RPMI7951 (cell line): Measurements from ENCODE around the gene AEBP1. TPM values are rescaled to one million over a fixed set of nuclear protein-coding genes. Genes with fewer than 3 reads are reported as not detected.
"Not testable (repeated sequence)": the region's sequence is repeated elsewhere in the genome, so short reads cannot be mapped to it uniquely, and the experiment has no call there.

Source experiments
- DNase-seq: peaks from one replicate; pipeline ENCODE4 v3.0.0-alpha.2; 2012; ENCODE audit warnings: low read depth
- total RNA-seq: library from RNA; depleted of rRNA; stranded (reverse); fragments of >200 nt; shearing (Covaris generic); gene quantifications from 2 replicates; pipeline ENCODE4 v1.2.3, GENCODE V29; 2014

The AEBP1 gene
- total RNA-seq, 1 experiment from 2014 or later = 79.7 TPM

- DNase-seq = no peak
Observed at GRCh38 chr7:44116789-44117666, 12.9 kb downstream of the AEBP1 start.

GRCh38 chr7:44117801-44118429 is 13.8 kb downstream of the AEBP1 start:
- no peak for DNase-seq

DNA sequence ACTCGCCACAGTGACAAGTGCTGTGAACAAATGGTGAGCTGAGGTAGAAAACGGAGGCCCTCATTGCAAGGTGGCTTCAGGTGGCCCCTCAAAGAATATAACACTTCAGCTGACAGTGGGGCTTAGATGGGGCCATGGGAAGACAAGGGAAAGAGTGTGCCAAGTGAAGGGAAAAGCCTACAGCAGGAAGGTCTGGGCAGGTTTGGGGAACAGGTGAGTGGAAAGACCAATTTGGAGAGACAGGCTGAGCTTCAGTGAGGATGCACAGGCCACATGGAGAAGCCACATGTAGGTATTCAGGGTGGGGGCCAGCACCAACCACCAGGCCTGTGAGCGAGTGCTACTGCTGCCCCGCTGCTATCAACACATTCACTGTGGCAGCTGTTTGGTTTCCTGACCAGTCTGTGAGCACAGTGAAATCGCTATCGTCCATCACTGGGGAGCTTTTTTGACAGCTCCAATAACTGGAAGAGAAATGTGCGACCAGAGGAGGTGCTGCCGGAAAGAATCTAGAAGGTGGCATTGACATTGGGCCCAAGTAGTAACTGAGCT is 15.8 kb downstream of the AEBP1 start:
- DNase-seq = no peak

DNA sequence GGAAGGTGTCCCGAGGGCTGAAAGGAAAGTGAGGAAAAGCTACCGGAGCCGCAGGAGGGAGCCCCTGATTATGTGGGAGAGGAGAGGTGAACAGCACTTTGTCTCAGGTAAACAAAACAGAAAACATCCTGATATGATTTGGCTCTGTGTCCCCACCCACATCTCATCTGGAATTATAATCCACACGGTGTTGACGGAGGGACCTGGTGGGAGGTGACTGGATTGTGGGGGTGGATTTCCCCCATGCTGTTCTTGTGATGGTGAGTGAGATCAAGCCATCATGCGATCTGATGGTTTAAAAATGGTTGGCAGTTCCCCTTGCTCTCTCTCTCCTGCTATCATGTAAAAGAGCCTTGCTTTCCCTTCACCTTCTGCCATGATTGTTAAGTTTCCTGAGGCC is 16.2 kb downstream of the AEBP1 start:
- DNase-seq = no peak

DNA sequence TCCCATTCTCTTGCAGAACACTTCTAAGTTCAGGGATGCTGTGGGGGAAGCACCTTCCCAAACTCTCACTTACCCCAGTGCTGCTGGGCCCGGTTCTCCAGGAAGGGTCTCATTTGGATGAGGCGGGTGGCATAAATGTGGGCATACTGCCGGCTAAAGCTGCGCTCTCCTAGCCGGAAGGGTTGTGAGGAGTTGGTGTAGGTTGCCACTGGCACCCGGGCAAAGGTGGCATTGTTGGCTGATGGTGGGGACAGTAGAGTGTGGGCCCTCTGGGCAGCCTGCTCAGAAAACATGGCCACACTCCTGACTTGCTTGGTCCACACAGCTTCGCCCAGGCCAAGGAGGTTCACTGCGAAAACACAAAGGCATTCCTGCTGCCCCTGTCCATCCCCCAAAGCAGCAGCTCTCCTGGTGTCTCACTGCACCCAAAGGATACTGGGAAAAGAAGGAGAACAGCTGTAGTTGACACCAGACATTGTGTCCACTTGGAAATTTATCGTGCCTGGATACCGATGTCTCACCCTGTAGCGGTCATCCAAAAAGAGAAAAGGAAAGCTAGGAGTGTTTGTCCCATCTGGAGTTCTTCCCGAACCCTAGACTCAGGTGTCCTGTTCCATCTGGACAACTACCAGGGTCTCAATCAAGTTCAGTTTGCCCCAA is 17.7 kb downstream of the AEBP1 start:
- no peak for DNase-seq

GRCh38 chr7:44122529-44122928 is 18.4 kb downstream of the AEBP1 start:
- DNase-seq = no peak

- peak; percentile 98 for DNase-seq
Observed at GRCh38 chr7:44123190-44124003, 19.3 kb downstream of the AEBP1 start, which contains the start of gene POLD2. Gene POLD2, minus strand, starts transcription at chr7:44123548. Its CDS starts 1,495 bp downstream, at chr7:44122053.

DNA sequence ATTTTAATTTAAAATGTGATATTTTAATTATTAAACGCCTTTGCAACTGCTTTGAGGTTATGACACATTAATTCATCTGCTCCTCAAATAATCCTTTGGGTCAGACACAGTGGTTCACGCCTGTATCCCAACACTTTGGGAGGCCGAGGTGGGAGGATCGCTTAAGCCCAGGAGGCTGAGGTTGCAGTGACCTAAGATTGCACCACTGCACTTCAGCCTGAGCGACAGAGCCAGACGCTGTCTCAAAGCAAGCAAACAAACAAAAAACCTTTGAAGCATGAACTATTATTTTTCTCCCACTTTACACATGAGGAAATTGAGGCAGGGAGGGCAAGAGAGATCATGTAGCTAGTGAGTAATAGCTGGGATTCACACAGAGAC is 20.7 kb downstream of the AEBP1 start:
- DNase-seq = no peak

DNA sequence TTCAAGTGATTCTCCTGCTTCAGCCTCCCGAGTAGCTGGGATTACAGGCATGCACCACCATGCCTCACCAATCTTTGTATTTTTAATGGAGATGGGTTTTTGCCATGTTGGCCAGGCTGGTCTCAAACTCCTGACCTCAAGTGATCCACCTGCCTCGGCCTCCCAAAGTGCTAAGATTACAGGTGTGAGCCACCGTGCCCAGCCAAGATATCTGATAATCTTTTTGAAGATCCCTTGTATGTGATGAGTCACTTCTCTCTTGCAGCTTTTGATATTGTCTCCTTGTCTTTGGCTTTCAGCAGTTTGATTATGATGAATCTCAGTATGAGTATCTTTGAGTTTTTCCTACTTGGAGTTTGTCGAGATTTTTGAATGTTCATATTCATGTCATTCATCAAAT is 22.4 kb downstream of the AEBP1 start:
- not testable (repeated sequence) for DNase-seq

DNA sequence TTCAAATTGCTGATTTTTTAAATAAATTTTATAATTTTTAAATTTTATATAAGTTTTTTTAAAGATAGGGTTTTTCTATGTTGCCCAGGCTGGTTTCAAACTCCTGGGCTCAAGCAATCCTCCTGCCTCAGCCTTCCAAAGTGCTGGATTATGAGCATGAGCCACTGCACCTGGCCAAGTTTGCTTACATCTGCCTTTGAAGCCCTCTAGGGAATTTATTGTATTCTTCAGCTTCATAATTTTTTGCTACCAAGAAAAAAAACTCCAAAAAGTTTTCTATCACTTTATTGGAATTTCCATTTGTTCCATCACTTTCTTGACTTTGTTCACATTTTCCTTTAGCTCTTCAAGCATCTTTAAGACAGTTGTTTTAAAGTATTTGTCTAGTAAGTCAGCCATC is 23.0 kb downstream of the AEBP1 start:
- DNase-seq = no peak

DNA sequence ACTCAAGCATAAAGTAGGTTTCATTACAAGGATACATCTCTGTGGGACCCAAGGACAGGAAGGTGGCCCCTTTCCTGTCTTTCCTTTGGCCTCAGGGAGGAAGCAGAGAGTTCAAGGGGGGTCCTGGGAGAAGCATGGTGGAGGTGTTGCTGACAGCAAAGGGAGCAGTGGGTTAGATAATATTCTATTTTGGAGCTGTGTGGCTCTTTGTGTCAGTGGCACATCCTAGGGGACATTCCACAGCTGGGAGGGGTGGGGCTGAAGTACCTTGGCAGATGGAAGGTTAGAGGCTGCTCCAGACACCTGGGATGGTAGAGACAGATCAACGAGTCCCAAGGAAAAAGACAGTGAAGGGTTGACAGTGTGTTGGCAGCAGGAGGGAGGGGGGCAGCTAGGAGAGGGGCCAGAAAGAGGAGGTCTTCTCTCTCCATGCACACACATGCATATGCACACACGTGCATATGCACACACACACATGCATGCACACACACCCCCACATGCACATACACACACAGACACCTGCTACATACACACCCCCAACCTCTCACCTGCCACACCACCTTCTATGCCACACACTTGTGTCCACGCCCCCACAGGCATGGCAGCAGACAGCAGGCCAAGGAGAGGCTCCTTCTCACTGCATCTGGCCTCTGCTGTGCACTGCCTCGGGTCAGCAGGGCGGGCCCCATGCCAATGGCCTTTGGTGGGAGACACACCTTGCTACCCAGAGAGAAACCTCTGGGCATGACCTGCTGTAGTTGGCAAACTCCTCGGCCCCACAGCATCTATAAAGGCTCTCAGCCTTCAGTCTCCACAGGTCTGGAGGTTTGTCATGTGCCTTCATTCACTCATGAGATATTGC is 24.8 kb downstream of the AEBP1 start:
- DNase-seq = no peak

DNA sequence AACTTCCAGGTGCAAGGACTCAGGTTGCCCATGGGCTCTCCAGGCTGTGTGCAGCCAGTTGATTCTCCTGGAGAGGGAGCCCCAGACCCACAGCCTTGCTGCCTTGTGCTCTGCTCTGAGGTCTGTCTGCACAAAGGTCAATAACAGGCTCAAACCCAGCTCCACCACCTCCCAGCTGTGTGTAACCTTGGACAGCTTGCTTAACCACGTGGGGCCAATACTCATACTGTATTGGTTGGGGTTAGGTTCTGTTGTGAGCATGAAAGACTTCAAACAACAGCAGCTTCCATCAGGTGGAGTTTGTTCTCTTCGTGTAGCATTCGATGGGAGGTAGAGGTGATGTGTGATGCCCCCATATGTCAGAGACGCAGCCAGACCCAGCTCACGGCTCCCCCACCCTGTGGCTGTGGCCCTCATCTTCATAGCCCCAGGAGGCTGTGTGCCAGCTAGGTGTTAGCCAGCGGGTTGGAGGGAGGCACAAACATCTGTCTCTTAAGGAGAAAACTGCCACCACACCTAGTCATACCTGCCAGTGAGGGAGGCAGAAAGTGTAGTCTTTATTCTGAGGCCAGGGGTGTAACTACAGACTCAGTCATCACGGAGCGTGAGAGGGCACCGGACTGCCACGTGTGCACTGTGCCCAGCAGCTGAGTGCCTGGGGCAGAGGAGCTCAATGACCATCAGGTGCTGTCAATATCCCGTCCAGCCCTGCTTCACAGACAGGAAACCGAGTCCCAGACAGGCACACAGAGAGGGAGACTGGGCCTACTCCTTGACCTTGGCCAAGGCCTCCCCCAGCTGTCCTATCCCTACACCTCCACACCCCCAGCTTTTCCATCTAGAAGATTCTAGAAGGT is 27.3 kb downstream of the AEBP1 start:
- DNase-seq = no peak

- no peak for DNase-seq
Observed at GRCh38 chr7:44132039-44132438, 27.9 kb downstream of the AEBP1 start.

DNA sequence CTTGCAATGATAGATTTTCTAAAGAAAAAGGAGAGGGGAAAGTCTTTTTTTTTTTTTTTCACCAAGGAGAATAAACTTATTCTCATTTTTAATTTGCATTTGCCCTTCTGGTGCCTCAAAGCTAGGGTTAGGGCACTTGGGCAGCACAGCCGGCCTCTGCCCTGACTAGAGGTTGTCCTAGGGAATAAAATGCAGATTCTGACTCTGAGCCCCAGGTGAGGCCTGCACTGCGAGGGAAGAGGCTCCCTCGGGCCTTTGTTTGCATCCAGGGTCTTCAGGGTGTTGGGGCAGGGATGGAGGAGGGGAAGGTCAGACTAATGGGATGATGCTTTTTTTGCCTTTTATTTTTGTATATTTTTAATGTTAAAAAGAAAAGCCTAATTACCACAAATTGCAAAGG is 29.1 kb downstream of the AEBP1 start:
- DNase-seq = no peak

DNA sequence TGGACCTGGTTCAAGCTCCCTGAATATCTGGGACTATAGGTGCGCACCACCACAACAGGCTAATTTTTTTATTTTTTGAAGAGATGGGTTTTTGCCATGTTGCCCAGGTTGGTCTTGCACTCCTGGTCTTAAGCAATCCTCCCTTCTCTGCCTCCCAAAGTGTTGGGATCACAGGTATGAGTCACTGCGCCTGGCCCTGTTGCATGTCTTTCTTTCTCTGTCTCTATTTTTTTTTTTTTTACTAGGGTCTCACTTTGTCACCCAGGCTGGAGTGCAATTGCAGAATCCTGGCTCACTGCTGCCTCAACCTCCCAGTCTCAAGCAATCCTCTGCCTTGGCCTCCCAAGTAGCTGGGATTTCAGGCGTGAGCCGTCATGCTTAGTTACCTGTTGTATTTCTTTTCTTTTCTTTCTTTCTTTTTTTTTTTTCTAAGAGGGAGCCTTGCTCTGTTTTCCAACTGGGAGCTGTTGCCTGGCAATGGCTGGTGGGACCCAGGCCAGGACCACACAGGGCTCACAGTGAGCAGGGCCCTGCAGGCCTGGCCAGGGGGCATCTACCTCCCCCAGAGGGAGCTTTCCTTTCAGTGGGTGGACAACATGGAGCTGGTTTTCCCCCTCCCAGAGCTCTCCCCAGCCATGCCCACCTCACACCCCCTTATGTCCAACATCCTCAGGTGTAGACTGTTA is 30.9 kb downstream of the AEBP1 start:
- no peak for DNase-seq

DNA sequence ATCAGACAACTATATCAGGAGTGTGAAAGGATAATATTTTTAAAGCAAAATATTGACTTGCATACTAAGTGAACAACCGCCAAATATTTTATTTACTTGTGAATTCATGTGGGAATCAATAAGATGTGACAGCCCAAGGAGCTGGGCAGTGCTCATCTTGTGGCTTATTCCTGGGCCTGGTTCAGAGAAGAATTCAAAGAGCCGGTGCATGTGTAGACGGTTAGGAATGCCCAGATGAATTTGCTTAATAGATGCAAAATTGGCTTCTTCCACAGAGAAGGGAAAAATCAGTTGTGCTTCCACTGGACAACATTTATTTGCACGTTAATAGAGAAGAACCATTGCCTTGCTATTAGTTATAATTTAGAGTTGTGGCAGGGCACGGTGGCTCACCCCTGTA is 32.6 kb downstream of the AEBP1 start:
- no peak for DNase-seq

DNA sequence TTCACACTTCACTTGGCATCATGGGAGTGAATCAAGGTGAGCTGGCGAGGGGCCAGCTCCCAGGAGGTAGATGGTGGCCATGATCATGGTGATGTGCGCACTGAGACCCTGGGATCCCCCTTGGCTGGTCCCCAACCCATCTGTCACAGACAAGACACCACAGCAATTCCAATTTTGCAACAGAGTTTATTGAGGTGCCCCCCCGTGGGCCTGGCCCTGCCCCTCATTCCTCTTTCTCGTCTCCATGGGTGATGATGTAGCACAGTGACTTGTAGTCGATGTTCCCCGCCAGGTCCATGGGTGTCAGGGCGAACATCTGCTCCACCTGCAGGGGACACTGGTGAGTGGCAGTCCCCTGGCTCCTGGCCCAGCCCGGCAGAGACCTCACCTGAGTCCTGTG is 34.6 kb downstream of the AEBP1 start:
- DNase-seq = no peak

GRCh38 chr7:44139311-44140010 is 35.3 kb downstream of the AEBP1 start:
- DNase-seq = no peak
